Measurements from ENCODE around the gene USP53.

USP53 gene

DNA sequence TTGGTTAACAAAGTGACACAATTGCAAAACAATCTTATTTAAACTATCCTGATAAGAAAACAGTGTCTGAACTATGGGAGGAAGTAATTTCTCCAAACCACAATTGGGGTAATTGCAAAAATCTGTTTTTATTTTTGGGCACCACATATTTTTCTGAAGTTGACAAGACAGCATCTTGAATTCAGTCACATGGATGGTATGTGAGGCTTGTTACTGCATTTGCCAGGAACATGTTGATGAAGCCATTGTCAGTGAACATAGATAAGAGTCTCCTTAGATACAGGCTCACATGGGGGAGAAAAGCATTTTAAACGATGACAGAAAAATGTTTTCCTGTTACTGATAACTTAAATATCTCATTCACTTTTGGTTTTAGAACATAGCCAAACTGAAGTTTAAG is 5.5 kb upstream of the USP53 start:
- DNase-seq (ENCODE audit: insufficient read length, low spot score) (no peak), FAIRE-seq (no peak)
- TF ChIP-seq, protein P1, sequence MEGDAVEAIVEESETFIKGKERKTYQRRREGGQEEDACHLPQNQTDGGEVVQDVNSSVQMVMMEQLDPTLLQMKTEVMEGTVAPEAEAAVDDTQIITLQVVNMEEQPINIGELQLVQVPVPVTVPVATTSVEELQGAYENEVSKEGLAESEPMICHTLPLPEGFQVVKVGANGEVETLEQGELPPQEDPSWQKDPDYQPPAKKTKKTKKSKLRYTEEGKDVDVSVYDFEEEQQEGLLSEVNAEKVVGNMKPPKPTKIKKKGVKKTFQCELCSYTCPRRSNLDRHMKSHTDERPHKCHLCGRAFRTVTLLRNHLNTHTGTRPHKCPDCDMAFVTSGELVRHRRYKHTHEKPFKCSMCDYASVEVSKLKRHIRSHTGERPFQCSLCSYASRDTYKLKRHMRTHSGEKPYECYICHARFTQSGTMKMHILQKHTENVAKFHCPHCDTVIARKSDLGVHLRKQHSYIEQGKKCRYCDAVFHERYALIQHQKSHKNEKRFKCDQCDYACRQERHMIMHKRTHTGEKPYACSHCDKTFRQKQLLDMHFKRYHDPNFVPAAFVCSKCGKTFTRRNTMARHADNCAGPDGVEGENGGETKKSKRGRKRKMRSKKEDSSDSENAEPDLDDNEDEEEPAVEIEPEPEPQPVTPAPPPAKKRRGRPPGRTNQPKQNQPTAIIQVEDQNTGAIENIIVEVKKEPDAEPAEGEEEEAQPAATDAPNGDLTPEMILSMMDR (IDR thresholded peaks at IDR 0.05; ENCODE audit: insufficient read depth, missing control alignments), result no peak

- FAIRE-seq (no peak), DNase-seq (ENCODE audit: insufficient read length, low spot score) (no peak)
- TF ChIP-seq, protein P1 (IDR thresholded peaks at IDR 0.05; ENCODE audit: insufficient read depth, missing control alignments), result no peak
Measured at GRCh38 chr4:119209077-119209476, 3.4 kb upstream of the USP53 start.

GRCh38 chr4:119209586-119209985 is 2.9 kb upstream of the USP53 start:
- TF ChIP-seq, protein P1 (IDR thresholded peaks at IDR 0.05; ENCODE audit: insufficient read depth, missing control alignments), result no peak
- FAIRE-seq (no peak), DNase-seq (ENCODE audit: insufficient read length, low spot score) (no peak)

- DNase-seq (ENCODE audit: insufficient read length, low spot score) (no peak), FAIRE-seq (no peak)
- TF ChIP-seq, protein P1 (IDR thresholded peaks at IDR 0.05; ENCODE audit: insufficient read depth, missing control alignments), result no peak
Measured at GRCh38 chr4:119210775-119211174, 1.7 kb upstream of the USP53 start.

DNA sequence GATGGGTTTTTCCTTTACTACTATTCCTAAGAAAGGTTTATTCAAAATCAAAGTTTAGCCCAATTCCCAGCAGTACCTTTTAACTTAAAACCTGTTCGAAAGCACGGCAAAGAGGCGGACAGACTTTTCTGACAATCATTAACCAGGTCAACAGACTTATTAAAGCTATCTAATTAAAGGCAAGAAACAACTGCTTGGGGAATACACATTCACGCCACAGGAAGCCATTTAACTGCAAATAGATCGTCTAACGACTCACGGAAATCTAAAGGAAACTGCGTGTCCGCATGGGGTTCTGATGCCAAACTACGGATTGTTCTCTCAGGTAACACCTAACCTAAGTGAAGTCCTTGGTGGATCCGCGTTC is 663 bp upstream of the USP53 start:
- no peak for DNase-seq (ENCODE audit: insufficient read length, low spot score)

DNA sequence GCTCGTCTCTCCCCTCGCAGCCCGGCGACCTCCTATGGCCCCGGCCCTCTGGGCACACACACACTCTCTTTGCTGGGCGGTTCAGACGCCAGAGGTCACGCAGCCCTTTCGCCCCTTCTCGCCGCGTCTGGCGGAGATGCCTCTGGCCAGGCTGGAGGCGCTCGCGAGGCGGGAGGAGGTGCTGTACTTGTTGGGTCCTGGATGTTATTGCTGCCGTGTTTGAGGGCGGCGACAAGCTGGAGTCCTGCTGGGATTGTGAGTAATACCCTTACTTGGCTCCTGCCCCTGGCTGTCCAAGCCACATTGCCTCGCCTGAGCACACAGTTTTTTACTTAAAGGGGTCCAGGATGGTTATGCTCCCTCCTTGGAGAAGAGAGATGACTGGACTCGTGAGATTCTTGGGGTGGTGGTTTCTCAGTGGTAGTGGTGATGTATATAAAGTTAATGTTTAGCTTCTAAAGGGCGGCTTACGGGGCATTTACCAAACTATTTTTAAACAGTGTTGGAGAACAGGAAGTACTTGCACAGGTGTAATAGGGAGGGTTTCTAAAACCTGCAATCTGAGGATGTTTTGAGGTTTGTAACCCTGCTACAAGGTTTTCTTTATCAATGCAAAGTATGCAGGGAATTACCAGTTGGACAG is 572 bp downstream of the USP53 start:
- DNase-seq (ENCODE audit: insufficient read length, low spot score) (no peak), FAIRE-seq (no peak)

More for the DNA sequence above, 663 bp upstream of the USP53 start:
- FAIRE-seq, result peak; percentile 32
- TF ChIP-seq, protein P1 (IDR thresholded peaks at IDR 0.05; ENCODE audit: insufficient read depth, missing control alignments), result no peak

GRCh38 chr4:119218093-119218492 is 5.6 kb downstream of the USP53 start:
- DNase-seq (ENCODE audit: insufficient read length, low spot score), result no peak
- FAIRE-seq, result peak; percentile 6
- TF ChIP-seq, protein P1 (IDR thresholded peaks at IDR 0.05; ENCODE audit: insufficient read depth, missing control alignments), result no peak

More for the DNA sequence above, 572 bp downstream of the USP53 start:
- TF ChIP-seq, protein P1 (IDR thresholded peaks at IDR 0.05; ENCODE audit: insufficient read depth, missing control alignments), result peak; percentile 37
